Hepatocyte (in vitro differentiated cells): ENCODE data around the gene COBL.

Source experiments
- EZH2phosphoT487 ChIP-seq: fragments of 200-600 bp; sonication (generic); IDR thresholded peaks from one replicate; pipeline ENCODE4 v1.6.1; 2018; ENCODE audit warnings: antibody characterized with exemption, mild to moderate bottlenecking, low read depth, moderate library complexity; ENCODE audit not compliant: unreplicated experiment, severe bottlenecking
- TF ChIP-seq, protein P1 (sequence below): fragments of 200-600 bp; sonication (generic); IDR thresholded peaks from 2 replicates; pipeline ENCODE4 v1.5.1; 2016; ENCODE audit warnings: antibody characterized with exemption, mild to moderate bottlenecking; ENCODE audit not compliant: poor library complexity

DNA sequence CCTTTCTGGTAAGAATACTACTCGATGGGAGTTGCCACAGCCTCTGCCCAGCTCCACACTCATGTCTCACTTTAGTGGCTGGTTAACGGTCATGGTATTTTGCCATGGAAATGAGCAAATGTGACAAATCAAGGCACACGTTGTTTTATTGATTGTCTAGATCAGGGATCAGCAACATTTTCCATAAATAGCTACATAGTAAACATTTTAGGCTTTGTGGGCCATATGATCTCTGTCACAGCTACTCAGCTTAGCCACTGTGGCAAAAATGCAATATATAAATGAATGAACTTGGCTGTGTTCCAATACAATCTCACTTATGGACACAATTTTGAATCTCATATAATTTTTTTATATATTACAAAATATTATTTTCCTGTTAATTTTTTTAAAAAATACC lies 76.9 kb downstream of the COBL start:
- TF ChIP-seq, protein P1, sequence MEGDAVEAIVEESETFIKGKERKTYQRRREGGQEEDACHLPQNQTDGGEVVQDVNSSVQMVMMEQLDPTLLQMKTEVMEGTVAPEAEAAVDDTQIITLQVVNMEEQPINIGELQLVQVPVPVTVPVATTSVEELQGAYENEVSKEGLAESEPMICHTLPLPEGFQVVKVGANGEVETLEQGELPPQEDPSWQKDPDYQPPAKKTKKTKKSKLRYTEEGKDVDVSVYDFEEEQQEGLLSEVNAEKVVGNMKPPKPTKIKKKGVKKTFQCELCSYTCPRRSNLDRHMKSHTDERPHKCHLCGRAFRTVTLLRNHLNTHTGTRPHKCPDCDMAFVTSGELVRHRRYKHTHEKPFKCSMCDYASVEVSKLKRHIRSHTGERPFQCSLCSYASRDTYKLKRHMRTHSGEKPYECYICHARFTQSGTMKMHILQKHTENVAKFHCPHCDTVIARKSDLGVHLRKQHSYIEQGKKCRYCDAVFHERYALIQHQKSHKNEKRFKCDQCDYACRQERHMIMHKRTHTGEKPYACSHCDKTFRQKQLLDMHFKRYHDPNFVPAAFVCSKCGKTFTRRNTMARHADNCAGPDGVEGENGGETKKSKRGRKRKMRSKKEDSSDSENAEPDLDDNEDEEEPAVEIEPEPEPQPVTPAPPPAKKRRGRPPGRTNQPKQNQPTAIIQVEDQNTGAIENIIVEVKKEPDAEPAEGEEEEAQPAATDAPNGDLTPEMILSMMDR = no peak
- TF ChIP-seq EZH2phosphoT487 = no peak
